ENCODE results near the gene YIPF3.
A peak's percentile ranks its signal among the peaks of the same experiment; 100 is the strongest.
"Not testable (repeated sequence)": the region's sequence is repeated elsewhere in the genome, so short reads cannot be mapped to it uniquely, and the experiment has no call there.

The YIPF3 gene

GRCh38 chr6:43509142-43509983 is 7.4 kb downstream of the YIPF3 start:
- no peak for DNase-seq (ENCODE audit: low read depth)

- no peak for DNase-seq (ENCODE audit: low read depth)
These were observed 8.1 kb downstream of the YIPF3 start for GRCh38 chr6:43508481-43509141.

GRCh38 chr6:43506667-43507471 is 9.9 kb downstream of the YIPF3 start:
- peak; percentile 60 for DNase-seq (ENCODE audit: low read depth)

- no peak for DNase-seq (ENCODE audit: low read depth)
These were observed 10.6 kb downstream of the YIPF3 start for GRCh38 chr6:43506171-43506570.

- DNase-seq (ENCODE audit: low read depth): no peak
These were observed 11.0 kb downstream of the YIPF3 start for GRCh38 chr6:43505718-43506117.

GRCh38 chr6:43504756-43505593 is 11.8 kb downstream of the YIPF3 start:
- no peak for DNase-seq (ENCODE audit: low read depth)

GRCh38 chr6:43503443-43503842 is 13.3 kb downstream of the YIPF3 start:
- DNase-seq (ENCODE audit: low read depth): no peak

GRCh38 chr6:43502666-43503065 is 14.1 kb downstream of the YIPF3 start:
- no peak for DNase-seq (ENCODE audit: low read depth)

- DNase-seq (ENCODE audit: low read depth): no peak
These were observed 15.8 kb downstream of the YIPF3 start for GRCh38 chr6:43500921-43501320.

- no peak for DNase-seq (ENCODE audit: low read depth)
These were observed 17.5 kb downstream of the YIPF3 start for GRCh38 chr6:43499028-43499815.

- not testable (repeated sequence) for DNase-seq (ENCODE audit: low read depth)
These were observed 18.4 kb downstream of the YIPF3 start for GRCh38 chr6:43498291-43498690.

GRCh38 chr6:43497689-43498088 is 19.0 kb downstream of the YIPF3 start:
- DNase-seq (ENCODE audit: low read depth): no peak

GRCh38 chr6:43497129-43497396 is 19.7 kb downstream of the YIPF3 start:
- no peak for DNase-seq (ENCODE audit: low read depth)

GRCh38 chr6:43496370-43497128 is 20.2 kb downstream of the YIPF3 start:
- DNase-seq (ENCODE audit: low read depth): no peak

- DNase-seq (ENCODE audit: low read depth): no peak
These were observed 21.3 kb downstream of the YIPF3 start for GRCh38 chr6:43495409-43495941.

- no peak for DNase-seq (ENCODE audit: low read depth)
These were observed 22.0 kb downstream of the YIPF3 start for GRCh38 chr6:43494766-43495165.

- no peak for DNase-seq (ENCODE audit: low read depth)
These were observed 22.4 kb downstream of the YIPF3 start for GRCh38 chr6:43494321-43494720.

GRCh38 chr6:43493833-43494232 is 22.9 kb downstream of the YIPF3 start:
- DNase-seq (ENCODE audit: low read depth): no peak

GRCh38 chr6:43493230-43493629 is 23.5 kb downstream of the YIPF3 start:
- no peak for DNase-seq (ENCODE audit: low read depth)

GRCh38 chr6:43492673-43493072 is 24.1 kb downstream of the YIPF3 start:
- no peak for DNase-seq (ENCODE audit: low read depth)
